Amygdala (tissue), 56 donors: ENCODE data around the gene CHL1.

ENCODE experiments used
- DNase-seq, 56 donors: peaks; one replicate each; lab custom pipeline; 2025; lab: John Stamatoyannopoulos, UW

CHL1 gene

GRCh38 chr3:380801-381200 lies 184.2 kb downstream of the CHL1 start:
- no peak for DNase-seq

GRCh38 chr3:385151-385550 lies 188.6 kb downstream of the CHL1 start:
- DNase-seq, result no peak

GRCh38 chr3:394775-395174 lies 198.2 kb downstream of the CHL1 start:
- no peak for DNase-seq

GRCh38 chr3:396293-396692 lies 199.7 kb downstream of the CHL1 start:
- DNase-seq, result no peak

- no peak for DNase-seq
These were observed 203.1 kb downstream of the CHL1 start for GRCh38 chr3:399647-400046.

GRCh38 chr3:403826-404225 lies 207.3 kb downstream of the CHL1 start:
- no peak for DNase-seq

- DNase-seq, result no peak
These were observed 212.4 kb downstream of the CHL1 start for GRCh38 chr3:409011-409410.

- no peak for DNase-seq
These were observed 214.7 kb downstream of the CHL1 start for GRCh38 chr3:411226-411625.

- no peak for DNase-seq
These were observed 217.5 kb downstream of the CHL1 start for GRCh38 chr3:414063-414462.

GRCh38 chr3:418239-418929 lies 221.8 kb downstream of the CHL1 start:
- DNase-seq, result no peak

- no peak for DNase-seq
These were observed 224.0 kb downstream of the CHL1 start for GRCh38 chr3:420584-420983.

- peak in 29 of 56 donors; percentile 1 to 62 (median 11) for DNase-seq
These were observed 228.5 kb downstream of the CHL1 start for GRCh38 chr3:425079-425478.

- DNase-seq, result no peak
These were observed 229.5 kb downstream of the CHL1 start for GRCh38 chr3:426072-426471.

GRCh38 chr3:427128-427527 lies 230.6 kb downstream of the CHL1 start:
- DNase-seq, result no peak

- DNase-seq, result no peak
These were observed 233.6 kb downstream of the CHL1 start for GRCh38 chr3:430186-430585.

- no peak for DNase-seq
These were observed 238.6 kb downstream of the CHL1 start for GRCh38 chr3:435161-435560.

- DNase-seq, result no peak
These were observed 239.5 kb downstream of the CHL1 start for GRCh38 chr3:436053-436452.

GRCh38 chr3:440826-441225 lies 244.3 kb downstream of the CHL1 start:
- DNase-seq, result no peak

GRCh38 chr3:445960-446359 lies 249.4 kb downstream of the CHL1 start:
- no peak for DNase-seq

- no peak for DNase-seq
These were observed 251.1 kb downstream of the CHL1 start for GRCh38 chr3:447671-448070.

- DNase-seq, result no peak
These were observed 253.1 kb downstream of the CHL1 start for GRCh38 chr3:449711-450110.

GRCh38 chr3:452221-452620 lies 255.7 kb downstream of the CHL1 start:
- no peak for DNase-seq

- no peak for DNase-seq
These were observed 256.5 kb downstream of the CHL1 start for GRCh38 chr3:453106-453505.
